GM12892 (cell line): Measurements from ENCODE around the gene LMO1.

Source experiments
- DNase-seq: peaks from one replicate; pipeline ENCODE4 v3.0.0; 2011; ENCODE audit not compliant: insufficient read length
- FAIRE-seq: peaks from 2 replicates; lab custom pipeline; 2011; peaks lifted over from hg19 to GRCh38; lab: Jason Lieb, UNC
- POLR2A ChIP-seq: IDR thresholded peaks from 2 replicates; pipeline ENCODE4 v1.6.1; 2011; ENCODE audit warnings: low read depth, low read length, control low read depth
- POLR2AphosphoS5 ChIP-seq: IDR thresholded peaks from 2 replicates; pipeline ENCODE4 v1.6.1; 2011; ENCODE audit warnings: low read depth, low read length, control low read depth
- TAF1 ChIP-seq: IDR thresholded peaks from 2 replicates; pipeline ENCODE4 v1.6.1; 2011; ENCODE audit warnings: low read depth, mild to moderate bottlenecking, control low read depth, low read length, borderline replicate concordance

The LMO1 gene

GRCh38 chr11:8294251-8294935 lies 30.7 kb upstream of the LMO1 start:
- DNase-seq: no peak
- no peak for FAIRE-seq

GRCh38 chr11:8293171-8293570 lies 29.5 kb upstream of the LMO1 start:
- DNase-seq (no peak), FAIRE-seq (no peak)
- TF ChIP-seq POLR2A (no peak), POLR2AphosphoS5 (no peak), TAF1 (no peak)

More at GRCh38 chr11:8294251-8294935, 30.7 kb upstream of the LMO1 start:
- TF ChIP-seq TAF1: no peak

GRCh38 chr11:8292351-8292750 lies 28.7 kb upstream of the LMO1 start:
- TF ChIP-seq TAF1: no peak
- TF ChIP-seq POLR2A: no peak
- TF ChIP-seq POLR2AphosphoS5: no peak
- FAIRE-seq: no peak
- DNase-seq: no peak

GRCh38 chr11:8291421-8292350 lies 28.0 kb upstream of the LMO1 start:
- no peak for FAIRE-seq

GRCh38 chr11:8290081-8290810 lies 26.6 kb upstream of the LMO1 start:
- DNase-seq: no peak
- no peak for FAIRE-seq
- TF ChIP-seq POLR2A (no peak), POLR2AphosphoS5 (no peak), TAF1 (no peak)

More at GRCh38 chr11:8291421-8292350, 28.0 kb upstream of the LMO1 start:
- DNase-seq: no peak
- TF ChIP-seq TAF1 (no peak), POLR2AphosphoS5 (no peak), POLR2A (no peak)

- FAIRE-seq (no peak), DNase-seq (no peak)
- no peak for TF ChIP-seq TAF1
- no peak for TF ChIP-seq POLR2AphosphoS5
- TF ChIP-seq POLR2A: no peak
Observed at GRCh38 chr11:8289492-8289918, 25.8 kb upstream of the LMO1 start.

- FAIRE-seq (no peak), DNase-seq (no peak)
- TF ChIP-seq POLR2AphosphoS5 (no peak), TAF1 (no peak), POLR2A (no peak)
Observed at GRCh38 chr11:8288824-8289491, 25.3 kb upstream of the LMO1 start.

GRCh38 chr11:8288166-8288772 lies 24.6 kb upstream of the LMO1 start:
- FAIRE-seq (no peak), DNase-seq (no peak)

GRCh38 chr11:8287703-8288102 lies 24.0 kb upstream of the LMO1 start:
- no peak for FAIRE-seq
- TF ChIP-seq POLR2AphosphoS5 (no peak), TAF1 (no peak), POLR2A (no peak)
- DNase-seq: no peak

More at GRCh38 chr11:8288166-8288772, 24.6 kb upstream of the LMO1 start:
- TF ChIP-seq TAF1 (no peak), POLR2A (no peak), POLR2AphosphoS5 (no peak)

GRCh38 chr11:8287297-8287696 lies 23.6 kb upstream of the LMO1 start:
- no peak for FAIRE-seq
- DNase-seq: no peak
- TF ChIP-seq POLR2AphosphoS5 (no peak), TAF1 (no peak), POLR2A (no peak)

GRCh38 chr11:8286886-8287285 lies 23.2 kb upstream of the LMO1 start:
- DNase-seq (no peak), FAIRE-seq (no peak)
- TF ChIP-seq TAF1: no peak
- TF ChIP-seq POLR2A: no peak
- no peak for TF ChIP-seq POLR2AphosphoS5
